Breast epithelium (tissue), 4 donors: ENCODE results near the gene COX15. TPM values are rescaled to one million over a fixed set of nuclear protein-coding genes. Genes with fewer than 3 reads are reported as not detected.

ENCODE experiments used
- DNase-seq, 2 donors: peaks; one replicate each; pipeline ENCODE4 v3.0.0-alpha.2; 2019; ENCODE audit warnings: low spot score in 2 of 2
- H3K27ac ChIP-seq, 2 donors: fragments of 200-600 bp; sonication (generic) in 1 of 2; one replicate each; pipeline ENCODE4 v1.5.1; 2016 to 2019; ENCODE audit warnings: mild to moderate bottlenecking in 1 of 2
- H3K27me3 ChIP-seq, 2 donors: fragments of 200-600 bp; sonication (generic) in 1 of 2; one replicate each; pipeline versions ENCODE4 v1.5.1 to v1.6.0; 2017 to 2019; ENCODE audit warnings: control low read depth in 1 of 2, mild to moderate bottlenecking in 1 of 2
- H3K36me3 ChIP-seq: fragments of 200-600 bp; one replicate; pipeline ENCODE4 v1.5.1; 2019
- H3K4me1 ChIP-seq, 2 donors: fragments of 200-600 bp; sonication (generic); one replicate each; pipeline ENCODE4 v1.5.1; 2016 to 2019; ENCODE audit warnings: control low read depth in 1 of 2
- H3K4me3 ChIP-seq, 3 donors: fragments of 200-600 bp; sonication (generic); 1 replicate in 2 of 3; 2 replicates in 1 of 3; pipeline ENCODE4 v1.5.1; 2016 to 2019; ENCODE audit warnings: mild to moderate bottlenecking in 3 of 3, moderate library complexity in 2 of 3
- H3K9me3 ChIP-seq, 2 donors: fragments of 200-600 bp; sonication (generic) in 1 of 2; one replicate each; pipeline ENCODE4 v1.5.1; 2016 to 2019; ENCODE audit warnings: control low read depth in 1 of 2
- CTCF ChIP-seq, 3 donors: fragments of 450-650 bp; IDR thresholded peaks; one replicate each; pipeline ENCODE4 v1.5.1; 2016 to 2017; ENCODE audit warnings: antibody characterized with exemption in 3 of 3, mild to moderate bottlenecking in 3 of 3, moderate library complexity in 3 of 3
- POLR2A ChIP-seq: fragments of 450-650 bp; IDR thresholded peaks from one replicate; pipeline ENCODE4 v1.6.1; 2016; ENCODE audit warnings: antibody characterized with exemption, mild to moderate bottlenecking, moderate library complexity
- POLR2AphosphoS5 ChIP-seq, 3 donors: sonication (generic); formaldehyde crosslinking; IDR thresholded peaks; one replicate each; pipeline ENCODE4 v1.6.1; 2017; ENCODE audit warnings: antibody characterized with exemption in 3 of 3
- intact Hi-C: fragments of 100-400 bp; cut with DNase I; formaldehyde crosslinking; loops from one replicate; pipeline ENCODE4 v1.15.1; 2023; ENCODE audit warnings: low total_unique reads
- total RNA-seq, 3 donors: library from RNA; depleted of rRNA; stranded (reverse); fragments of >200 nt; gene quantifications; one replicate each; pipeline ENCODE4 v1.1.0, GENCODE V29; 2016

The COX15 gene
- total RNA-seq, 3 donors from 2014 or later: 28.2 to 38.3 (median 32.2) TPM

- no peak overlapping the region for H3K27ac ChIP-seq
- peaks cover 3% of the 10 kb centered on the region for H3K36me3 ChIP-seq
- no peaks in the 10 kb centered on the region for H3K27me3 ChIP-seq
- H3K4me3 ChIP-seq: no peak overlapping the region
- intact Hi-C loops: no loop called here
- TF ChIP-seq POLR2AphosphoS5 (IDR thresholded peaks at IDR 0.05) (no peak), POLR2A (no peak), CTCF (IDR thresholded peaks at IDR 0.05) (no peak)
- DNase-seq: no peak
- no peaks in the 10 kb centered on the region for H3K9me3 ChIP-seq
- no peaks in the 10 kb centered on the region for H3K4me1 ChIP-seq
Observed at GRCh38 chr10:99709480-99710229, 22.3 kb downstream of the COX15 start.

- DNase-seq: no peak
- intact Hi-C loops: no loop called here
- Histone ChIP-seq H3K9me3 (no peaks in the 10 kb centered on the region), H3K36me3 (peaks cover 6% of the 10 kb centered on the region), H3K27me3 (no peaks in the 10 kb centered on the region), H3K4me1 (no peaks in the 10 kb centered on the region), H3K4me3 (no peak overlapping the region), H3K27ac (no peak overlapping the region)
- TF ChIP-seq CTCF (IDR thresholded peaks at IDR 0.05) (no peak), POLR2A (no peak), POLR2AphosphoS5 (IDR thresholded peaks at IDR 0.05) (no peak)
Observed at GRCh38 chr10:99708428-99709012, 23.4 kb downstream of the COX15 start.

GRCh38 chr10:99700649-99701048 is 31.3 kb downstream of the COX15 start:
- TF ChIP-seq CTCF (IDR thresholded peaks at IDR 0.05) (no peak), POLR2A (no peak), POLR2AphosphoS5 (IDR thresholded peaks at IDR 0.05) (no peak)
- H3K36me3 ChIP-seq: peaks cover 17% of the 10 kb centered on the region

GRCh38 chr10:99698504-99699080 is 33.3 kb downstream of the COX15 start:
- Histone ChIP-seq H3K9me3 (no peaks in the 10 kb centered on the region), H3K4me1 (no peaks in the 10 kb centered on the region), H3K27ac (no peak overlapping the region), H3K27me3 (no peaks in the 10 kb centered on the region), H3K36me3 (peaks cover 15% of the 10 kb centered on the region), H3K4me3 (no peak overlapping the region)
- intact Hi-C loops: no loop called here
- TF ChIP-seq POLR2AphosphoS5 (IDR thresholded peaks at IDR 0.05) (no peak), CTCF (IDR thresholded peaks at IDR 0.05) (no peak), POLR2A (no peak)
- no peak for DNase-seq

More at GRCh38 chr10:99700649-99701048, 31.3 kb downstream of the COX15 start:
- no peak for DNase-seq
- H3K4me3 ChIP-seq: no peak overlapping the region
- H3K27ac ChIP-seq: no peak overlapping the region
- no peaks in the 10 kb centered on the region for H3K27me3 ChIP-seq
- intact Hi-C loops: no loop called here
- H3K4me1 ChIP-seq: no peaks in the 10 kb centered on the region
- H3K9me3 ChIP-seq: no peaks in the 10 kb centered on the region

GRCh38 chr10:99695761-99696160 is 36.2 kb downstream of the COX15 start:
- Histone ChIP-seq H3K4me3 (no peak overlapping the region), H3K27me3 (no peaks in the 10 kb centered on the region), H3K27ac (no peak overlapping the region), H3K4me1 (no peaks in the 10 kb centered on the region), H3K9me3 (no peaks in the 10 kb centered on the region), H3K36me3 (peaks cover 15% of the 10 kb centered on the region)
- DNase-seq: no peak
- intact Hi-C loops: no loop called here
- TF ChIP-seq POLR2AphosphoS5 (IDR thresholded peaks at IDR 0.05): no peak
- TF ChIP-seq CTCF (IDR thresholded peaks at IDR 0.05): no peak
- TF ChIP-seq POLR2A: no peak
